CD4-positive, alpha-beta T cell treated with Interleukin-15 for 1 hour (primary cell): ENCODE results near the gene TNNT3.

ENCODE experiments used
- DNase-seq: peaks from one replicate; pipeline ENCODE4 v3.0.0-alpha.2; 2020

Gene TNNT3

DNA sequence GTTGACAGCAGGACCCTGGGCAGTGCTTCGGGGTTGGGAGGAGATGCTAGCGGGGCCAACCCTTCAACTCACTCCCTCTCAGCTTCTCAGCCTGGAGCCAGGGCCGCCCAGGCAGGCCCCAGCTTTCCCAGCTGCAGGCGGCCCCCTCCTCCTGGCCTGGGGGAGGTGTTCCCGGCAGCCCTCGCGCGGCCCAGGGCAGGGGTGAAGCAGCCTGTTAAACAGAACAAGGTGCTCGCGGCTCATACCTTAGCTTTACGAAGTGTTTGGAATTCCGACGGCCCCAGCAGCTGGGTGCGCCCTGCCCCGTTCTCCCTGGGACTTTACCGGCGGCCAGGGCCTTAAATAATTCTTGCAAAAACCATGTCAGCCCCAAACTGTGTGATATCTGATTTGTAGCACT lies 44.8 kb downstream of the TNNT3 start:
- no peak for DNase-seq

- DNase-seq: no peak
Observed at GRCh38 chr11:1964955-1965354, 45.5 kb downstream of the TNNT3 start.

GRCh38 chr11:1966531-1966930 lies 47.0 kb downstream of the TNNT3 start:
- DNase-seq: no peak

GRCh38 chr11:1967641-1968225 lies 48.2 kb downstream of the TNNT3 start:
- DNase-seq: no peak

GRCh38 chr11:1968454-1969002 lies 49.0 kb downstream of the TNNT3 start:
- no peak for DNase-seq

- no peak for DNase-seq
Observed at GRCh38 chr11:1969035-1969434, 49.5 kb downstream of the TNNT3 start.

DNA sequence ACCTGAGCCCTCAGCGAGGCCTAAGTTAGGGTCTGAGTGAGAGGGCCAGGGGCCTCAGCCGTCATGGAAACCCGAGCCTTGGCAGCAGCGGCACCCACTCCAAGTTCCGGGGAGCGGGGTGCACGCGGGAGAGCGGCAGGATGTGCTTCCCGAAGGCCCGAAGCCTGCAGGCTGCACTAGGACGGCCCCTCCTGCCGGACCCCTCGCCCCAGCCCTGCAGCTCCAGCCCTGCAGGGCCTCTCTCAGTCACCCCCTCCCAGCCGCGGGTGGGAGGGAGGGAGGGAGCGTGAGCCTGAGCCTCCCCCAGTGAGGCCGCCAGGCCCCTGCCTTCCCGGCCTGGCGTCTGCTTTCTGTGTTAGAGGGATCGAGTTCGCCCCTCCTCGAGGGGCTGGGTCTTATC lies 50.3 kb downstream of the TNNT3 start:
- no peak for DNase-seq

- DNase-seq: no peak
Observed at GRCh38 chr11:1970956-1971355, 51.5 kb downstream of the TNNT3 start.

GRCh38 chr11:1975185-1975584 lies 55.7 kb downstream of the TNNT3 start:
- DNase-seq: no peak

DNA sequence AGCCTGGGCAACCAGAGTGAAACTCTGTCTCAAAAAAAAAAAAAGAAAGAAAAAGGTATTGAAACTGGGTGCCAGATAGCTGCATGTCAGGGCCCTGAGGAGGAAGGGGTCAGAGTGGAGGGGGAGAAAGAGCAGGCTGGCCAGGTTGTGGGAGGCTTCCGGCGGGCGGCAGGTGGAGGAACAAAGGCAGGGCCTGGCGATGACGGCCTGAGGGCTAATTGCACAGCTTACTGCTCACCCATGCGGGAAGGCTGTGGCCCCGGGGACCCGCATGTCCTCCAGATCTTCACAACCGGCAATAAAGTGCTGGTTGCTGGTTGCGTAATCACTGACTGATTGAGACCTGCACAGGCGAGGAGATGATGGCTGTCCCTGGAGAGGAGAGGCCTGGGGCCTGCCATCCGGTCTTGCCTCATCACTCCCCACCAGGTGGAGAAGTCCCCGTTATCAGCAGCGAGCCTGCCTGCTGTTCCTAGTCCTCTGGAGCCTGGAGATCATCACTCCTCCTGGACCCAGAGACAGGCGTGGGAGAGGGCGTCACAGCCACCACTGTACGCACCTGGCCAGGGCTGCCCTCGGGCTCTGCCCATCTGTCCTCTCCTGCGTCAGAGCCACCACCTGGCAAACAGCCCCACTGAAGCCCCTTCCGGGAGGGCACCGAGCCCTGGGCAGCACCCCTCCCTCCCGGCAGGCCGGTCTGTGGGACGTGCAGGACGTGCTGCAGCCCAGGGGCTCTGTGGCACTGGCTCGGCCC lies 59.4 kb downstream of the TNNT3 start:
- no peak for DNase-seq

- no peak for DNase-seq
Observed at GRCh38 chr11:1979607-1980006, 60.1 kb downstream of the TNNT3 start.

GRCh38 chr11:1982873-1983600 lies 63.5 kb downstream of the TNNT3 start:
- DNase-seq: no peak

- DNase-seq: no peak
Observed at GRCh38 chr11:1983601-1983961, 64.1 kb downstream of the TNNT3 start.

DNA sequence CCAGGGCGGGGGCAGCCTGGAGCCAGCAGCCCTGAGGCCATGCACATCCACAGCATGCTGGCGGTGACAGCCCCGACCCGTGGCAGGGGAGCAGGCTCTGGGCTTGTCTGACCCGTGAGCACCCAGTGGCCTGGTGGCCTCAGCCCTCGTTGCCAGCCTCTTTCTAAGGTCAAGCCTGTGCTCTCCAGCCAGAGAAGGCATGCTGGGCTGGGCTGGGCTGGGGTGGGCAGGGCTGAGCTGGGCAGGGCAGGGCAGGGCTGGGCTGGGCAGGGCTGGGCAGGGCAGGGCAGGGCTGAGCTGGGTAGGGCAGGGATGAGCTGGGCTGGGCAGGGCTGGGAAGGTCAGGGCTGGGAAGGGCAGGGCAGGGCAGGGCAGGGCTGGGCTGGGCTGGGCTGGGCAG lies 67.5 kb downstream of the TNNT3 start:
- no peak for DNase-seq

GRCh38 chr11:1988174-1988573 lies 68.7 kb downstream of the TNNT3 start:
- no peak for DNase-seq
